Measurements from ENCODE around the gene DPEP2. TPM values are rescaled to one million over a fixed set of nuclear protein-coding genes. Genes with fewer than 3 reads are reported as not detected.
A peak's percentile ranks its signal among the peaks of the same experiment; 100 is the strongest.
"Not testable (repeated sequence)": the region's sequence is repeated elsewhere in the genome, so short reads cannot be mapped to it uniquely, and the experiment has no call there.

DPEP2 gene
- total RNA-seq, 1 donor from 2014 or later = 1.0 TPM

GRCh38 chr16:68005786-68006286, 6.6 kb upstream of the DPEP2 start:
- DNase-seq (ENCODE audit: low spot score) (no peak), ATAC-seq (peak; percentile 70)

GRCh38 chr16:68005211-68005610, 5.9 kb upstream of the DPEP2 start:
- DNase-seq (ENCODE audit: low spot score) (no peak), ATAC-seq (no peak)

DNA sequence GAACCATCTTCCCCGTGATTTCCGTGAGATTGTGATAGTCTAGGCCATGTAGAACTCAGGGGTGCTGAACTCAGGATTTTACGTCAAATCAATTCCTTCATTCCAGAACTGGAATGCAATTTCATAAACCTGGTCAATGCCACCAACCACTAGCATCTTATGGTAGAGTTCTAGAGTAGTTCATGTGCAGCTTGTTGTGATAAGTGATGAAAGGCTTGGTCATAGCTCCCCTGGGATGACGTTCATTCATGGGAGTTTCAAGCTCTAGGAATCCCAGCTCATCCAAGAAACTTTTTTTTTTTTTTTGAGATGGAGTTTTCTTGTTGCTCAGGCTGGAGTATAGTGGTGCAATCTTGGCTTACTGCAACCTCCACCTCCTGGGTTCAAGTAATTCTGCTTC, 3.7 kb upstream of the DPEP2 start:
- no peak for DNase-seq (ENCODE audit: low spot score)
- no peak for ATAC-seq

- DNase-seq (ENCODE audit: low spot score) (no peak), ATAC-seq (peak; percentile 57)
These were observed 1.2 kb upstream of the DPEP2 start for GRCh38 chr16:68000450-68000849.

- no peak for DNase-seq (ENCODE audit: low spot score)
- peak; percentile 44 for ATAC-seq
These were observed 701 bp upstream of the DPEP2 start for GRCh38 chr16:67999985-68000384.

GRCh38 chr16:67998231-67998778, 979 bp downstream of the DPEP2 start:
- not testable (repeated sequence) for DNase-seq (ENCODE audit: low spot score); ATAC-seq

- ATAC-seq (no peak), DNase-seq (ENCODE audit: low spot score) (no peak)
These were observed 2.6 kb downstream of the DPEP2 start for GRCh38 chr16:67996666-67997065.

DNA sequence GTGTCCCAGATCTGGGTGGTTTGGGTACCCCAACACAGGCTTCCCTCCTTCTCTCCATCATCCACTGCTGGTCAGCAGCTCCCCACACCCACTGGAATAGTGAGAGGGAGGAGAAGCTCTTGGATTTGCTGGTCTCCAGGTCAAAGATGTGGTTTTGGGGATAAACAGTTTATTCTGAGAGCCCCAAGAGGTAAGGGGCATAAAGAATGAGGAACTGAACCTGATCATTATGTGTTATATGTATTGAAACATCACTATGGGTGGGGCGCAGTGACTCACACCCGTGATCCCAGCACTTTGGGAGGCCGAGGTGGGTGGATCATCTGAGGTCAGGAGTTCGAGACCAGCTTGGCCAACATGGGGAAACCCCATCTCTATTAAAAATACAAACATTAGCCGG, 3.9 kb downstream of the DPEP2 start:
- ATAC-seq (no peak), DNase-seq (ENCODE audit: low spot score) (no peak)

- not testable (repeated sequence) for DNase-seq (ENCODE audit: low spot score)
- ATAC-seq = peak; percentile 3
These were observed 5.3 kb downstream of the DPEP2 start for GRCh38 chr16:67994040-67994408.

GRCh38 chr16:67993207-67994039, 5.9 kb downstream of the DPEP2 start:
- DNase-seq (ENCODE audit: low spot score) (peak; percentile 80), ATAC-seq (peak; percentile 97)

DNA sequence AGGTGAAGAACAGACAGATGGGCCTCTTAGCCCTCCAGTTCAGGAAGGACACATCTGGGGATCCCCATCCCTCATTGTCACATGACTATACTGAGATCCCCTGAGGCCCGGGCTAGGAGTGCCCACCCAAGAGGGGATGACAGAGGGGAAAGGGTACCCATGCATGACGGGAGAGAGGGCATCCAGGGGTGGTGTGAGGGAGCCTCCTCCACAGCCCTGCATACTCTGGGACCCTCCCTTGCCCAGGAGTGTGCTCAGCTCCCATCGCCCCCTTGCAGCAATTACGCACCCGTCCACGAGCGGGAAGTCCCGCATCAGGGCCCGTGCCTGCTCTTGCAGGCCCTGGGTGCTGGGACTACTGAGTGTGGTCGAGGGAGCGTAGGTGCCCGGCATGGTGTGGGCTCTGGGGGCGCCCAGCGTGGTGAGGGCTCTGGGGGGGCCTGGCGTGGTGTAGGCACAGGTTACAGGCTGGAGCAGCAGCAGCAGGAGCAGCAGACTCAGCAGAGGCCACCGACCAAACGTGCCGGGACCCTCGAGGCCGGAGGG, 6.5 kb downstream of the DPEP2 start:
- ATAC-seq (no peak), DNase-seq (ENCODE audit: low spot score) (no peak)

- DNase-seq (ENCODE audit: low spot score) (no peak), ATAC-seq (no peak)
These were observed 9.3 kb downstream of the DPEP2 start for GRCh38 chr16:67990018-67990386.

- DNase-seq (ENCODE audit: low spot score) = no peak
- no peak for ATAC-seq
These were observed 9.8 kb downstream of the DPEP2 start for GRCh38 chr16:67989322-67990017.

GRCh38 chr16:67988675-67989074, 10.6 kb downstream of the DPEP2 start:
- DNase-seq (ENCODE audit: low spot score) (no peak), ATAC-seq (no peak)

DNA sequence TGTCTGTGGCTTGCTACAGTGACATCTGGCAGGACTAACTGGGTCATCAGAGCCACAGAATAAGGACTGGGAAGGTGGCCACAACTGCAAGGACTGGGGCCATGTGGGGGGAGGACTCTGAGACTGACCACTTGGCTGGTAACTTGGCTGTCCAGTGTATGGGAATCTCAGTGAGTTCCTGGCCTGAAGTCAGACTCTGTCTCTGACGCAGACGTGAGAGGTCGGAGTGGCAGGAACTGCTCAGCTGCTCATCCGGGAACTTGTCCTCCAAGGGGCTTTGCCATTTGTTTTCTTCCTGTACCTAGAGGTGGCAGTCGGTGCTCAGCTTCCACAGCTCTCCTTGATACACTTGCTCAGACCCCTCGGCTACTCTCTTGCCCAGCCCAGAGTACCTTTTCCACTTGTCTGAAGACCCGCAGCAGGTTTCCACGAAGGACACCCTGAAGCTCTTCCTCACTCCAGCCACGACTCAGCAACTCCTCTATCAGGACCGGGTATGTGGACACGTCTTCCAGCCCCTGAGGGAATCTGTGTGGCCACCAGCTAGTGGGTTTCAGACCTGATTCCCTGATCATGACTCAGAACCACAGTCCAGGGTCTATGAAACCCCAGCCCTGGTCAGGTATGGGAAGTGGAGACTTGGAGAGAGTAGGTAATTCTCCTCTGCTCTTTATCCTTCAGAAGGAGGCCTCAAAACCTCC, 11.7 kb downstream of the DPEP2 start:
- DNase-seq (ENCODE audit: low spot score) (no peak), ATAC-seq (peak; percentile 55)

DNA sequence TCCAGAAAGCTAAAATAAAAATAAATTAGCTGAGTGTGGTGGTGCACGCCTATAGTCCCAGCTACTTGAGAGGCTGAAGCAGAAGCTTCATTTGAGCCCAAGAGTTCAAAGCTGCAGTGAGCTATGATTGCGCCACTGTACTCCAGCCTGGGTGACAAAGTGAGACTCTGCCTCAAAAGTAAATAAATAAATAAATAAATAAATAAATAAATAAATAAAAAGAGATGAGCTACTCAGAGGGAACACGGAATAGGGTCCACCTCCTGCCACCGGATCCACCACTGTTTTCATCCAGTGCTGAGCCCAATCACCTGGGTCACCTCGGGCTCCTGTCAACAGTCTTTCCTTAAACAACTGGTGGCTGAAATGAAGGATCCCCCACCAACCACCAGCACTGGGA, 12.3 kb downstream of the DPEP2 start:
- DNase-seq (ENCODE audit: low spot score) = no peak
- ATAC-seq = no peak

DNA sequence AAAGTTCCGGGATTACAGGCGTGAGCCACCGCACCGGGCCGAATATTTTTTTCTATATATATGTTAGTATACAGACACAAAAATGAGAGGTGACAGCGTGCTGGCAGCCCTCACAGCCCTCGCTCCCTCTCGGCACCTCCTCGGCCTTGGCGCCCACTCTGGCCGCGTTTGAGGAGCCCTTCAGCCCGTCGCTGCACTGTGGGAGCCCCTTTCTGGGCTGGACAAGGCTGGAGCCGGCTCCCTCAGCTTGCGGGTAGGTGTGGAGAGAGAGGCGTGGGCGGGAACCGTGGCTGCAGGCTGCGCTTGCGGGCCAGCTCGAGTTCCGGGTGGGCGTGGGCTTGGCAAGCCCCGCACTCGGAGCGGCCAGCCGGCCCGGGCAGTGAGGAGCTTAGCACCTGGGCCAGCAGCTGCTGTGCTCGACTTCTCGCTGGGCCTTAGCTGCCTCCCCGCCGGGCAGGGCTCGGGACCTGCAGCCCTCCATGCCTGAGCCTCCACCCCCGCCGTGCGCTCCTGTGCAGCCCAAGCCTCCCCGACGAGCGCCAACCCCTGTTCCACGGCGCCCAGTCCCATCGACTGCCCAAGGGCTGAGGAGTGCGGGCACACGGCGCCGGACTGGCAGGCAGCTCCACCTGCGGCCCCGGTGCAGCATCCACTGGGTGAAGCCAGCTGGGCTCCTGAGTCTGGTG, 17.1 kb downstream of the DPEP2 start:
- no peak for ATAC-seq
- no peak for DNase-seq (ENCODE audit: low spot score)

- ATAC-seq (no peak), DNase-seq (ENCODE audit: low spot score) (no peak)
These were observed 19.2 kb downstream of the DPEP2 start, which contains the start of gene DPEP3 for GRCh38 chr16:67979955-67980678. TSS of gene DPEP3 (minus strand) at chr16:67980499. CDS start at chr16:67980380, 119 bp downstream.

DNA sequence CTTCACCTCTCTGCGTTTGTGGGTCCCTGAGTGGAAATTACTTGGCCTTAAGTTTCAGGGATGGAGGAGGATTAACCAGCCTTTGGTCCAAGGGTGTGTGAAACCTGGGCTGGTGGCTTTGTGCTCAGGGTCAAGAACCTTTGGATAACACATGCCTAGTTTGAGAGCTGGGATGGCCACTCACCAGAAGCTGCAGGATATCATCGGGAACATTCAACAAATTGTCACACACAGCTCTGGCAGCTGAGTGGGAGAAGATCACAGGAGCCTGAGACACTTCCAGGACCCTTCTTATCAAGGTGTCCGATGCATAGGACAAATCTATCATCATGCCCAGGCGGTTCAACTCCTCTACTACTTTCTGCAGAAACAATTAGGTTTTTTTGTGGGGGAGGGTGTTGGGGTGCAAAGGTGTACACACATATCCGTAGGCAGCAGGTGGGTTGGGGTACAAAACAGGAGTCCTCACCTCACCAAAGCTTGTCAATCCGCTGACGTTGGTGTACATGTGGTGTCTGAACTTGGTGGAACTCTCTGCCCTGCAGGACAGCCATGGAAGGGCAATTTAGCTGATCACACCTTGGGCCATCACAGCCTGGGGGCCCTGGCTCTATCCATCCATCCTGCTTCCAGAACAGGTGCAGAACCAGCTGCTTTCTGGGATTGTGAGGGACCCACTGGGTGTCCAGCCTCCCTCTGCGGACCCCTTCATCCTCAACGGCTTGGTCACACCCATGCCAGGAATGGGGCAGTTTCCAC, 21.6 kb downstream of the DPEP2 start:
- no peak for DNase-seq (ENCODE audit: low spot score)
- no peak for ATAC-seq

Data from left lobe of liver (tissue), 2 donors.